ENCODE results near the gene IFITM5.

IFITM5 gene

DNA sequence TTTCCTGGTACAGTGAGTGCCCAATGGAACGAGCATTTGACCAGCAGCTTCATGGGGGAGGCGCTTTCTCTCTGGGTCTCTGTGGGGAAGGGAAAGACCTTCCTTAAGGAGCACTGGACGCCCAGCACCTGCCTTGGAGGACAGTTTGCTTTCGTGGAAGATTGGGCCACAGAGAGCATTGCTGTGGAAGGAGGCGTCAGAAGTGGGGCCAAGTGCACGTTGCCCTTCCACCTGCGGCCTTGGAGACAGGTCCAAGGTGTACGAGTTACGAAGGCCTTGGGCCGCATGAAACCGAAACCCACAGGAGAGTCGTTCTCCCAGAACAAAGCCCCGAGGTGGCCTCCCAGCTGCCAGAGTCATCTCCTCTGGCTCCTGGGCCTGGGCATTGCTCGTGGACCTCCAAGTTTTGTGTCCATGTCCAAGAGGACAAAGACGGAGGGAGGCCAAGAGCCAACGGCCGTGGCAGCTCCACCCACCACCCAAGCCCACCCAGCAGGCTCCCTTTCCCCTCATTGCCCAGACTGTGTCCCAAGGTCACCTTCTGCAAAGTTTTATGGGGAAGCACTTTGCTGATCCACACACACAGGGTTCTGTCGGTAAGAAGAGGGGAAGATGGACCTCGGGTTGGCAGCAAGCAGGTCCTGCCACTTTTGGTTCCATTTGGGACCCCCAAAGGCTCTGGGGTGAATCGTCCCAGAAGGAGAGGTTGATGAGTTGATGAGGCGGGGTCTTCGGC is 27.0 kb downstream of the IFITM5 start:
- TF ChIP-seq, protein P1, sequence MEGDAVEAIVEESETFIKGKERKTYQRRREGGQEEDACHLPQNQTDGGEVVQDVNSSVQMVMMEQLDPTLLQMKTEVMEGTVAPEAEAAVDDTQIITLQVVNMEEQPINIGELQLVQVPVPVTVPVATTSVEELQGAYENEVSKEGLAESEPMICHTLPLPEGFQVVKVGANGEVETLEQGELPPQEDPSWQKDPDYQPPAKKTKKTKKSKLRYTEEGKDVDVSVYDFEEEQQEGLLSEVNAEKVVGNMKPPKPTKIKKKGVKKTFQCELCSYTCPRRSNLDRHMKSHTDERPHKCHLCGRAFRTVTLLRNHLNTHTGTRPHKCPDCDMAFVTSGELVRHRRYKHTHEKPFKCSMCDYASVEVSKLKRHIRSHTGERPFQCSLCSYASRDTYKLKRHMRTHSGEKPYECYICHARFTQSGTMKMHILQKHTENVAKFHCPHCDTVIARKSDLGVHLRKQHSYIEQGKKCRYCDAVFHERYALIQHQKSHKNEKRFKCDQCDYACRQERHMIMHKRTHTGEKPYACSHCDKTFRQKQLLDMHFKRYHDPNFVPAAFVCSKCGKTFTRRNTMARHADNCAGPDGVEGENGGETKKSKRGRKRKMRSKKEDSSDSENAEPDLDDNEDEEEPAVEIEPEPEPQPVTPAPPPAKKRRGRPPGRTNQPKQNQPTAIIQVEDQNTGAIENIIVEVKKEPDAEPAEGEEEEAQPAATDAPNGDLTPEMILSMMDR (IDR thresholded peaks at IDR 0.05) = no peak

DNA sequence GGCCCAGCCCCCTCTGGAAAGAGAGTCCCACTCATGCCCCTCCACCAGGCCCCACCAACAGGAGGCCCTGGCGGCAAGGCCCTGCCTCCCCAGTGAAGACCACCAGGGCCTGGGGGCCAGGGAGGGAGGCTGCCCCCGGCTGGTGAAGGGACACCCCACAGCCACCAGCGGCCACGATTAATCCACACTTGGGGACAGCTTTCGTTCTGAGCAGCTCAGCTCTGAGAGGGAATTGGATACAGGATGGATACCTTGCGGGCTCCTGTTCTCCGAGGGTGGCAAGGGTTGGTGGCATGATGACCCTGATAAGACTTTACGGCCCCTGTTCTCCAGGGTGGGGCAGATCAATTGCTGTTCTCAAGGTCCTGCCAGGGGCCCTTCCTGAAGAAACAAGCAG is 28.0 kb downstream of the IFITM5 start:
- TF ChIP-seq, protein P1 (IDR thresholded peaks at IDR 0.05) = no peak

DNA sequence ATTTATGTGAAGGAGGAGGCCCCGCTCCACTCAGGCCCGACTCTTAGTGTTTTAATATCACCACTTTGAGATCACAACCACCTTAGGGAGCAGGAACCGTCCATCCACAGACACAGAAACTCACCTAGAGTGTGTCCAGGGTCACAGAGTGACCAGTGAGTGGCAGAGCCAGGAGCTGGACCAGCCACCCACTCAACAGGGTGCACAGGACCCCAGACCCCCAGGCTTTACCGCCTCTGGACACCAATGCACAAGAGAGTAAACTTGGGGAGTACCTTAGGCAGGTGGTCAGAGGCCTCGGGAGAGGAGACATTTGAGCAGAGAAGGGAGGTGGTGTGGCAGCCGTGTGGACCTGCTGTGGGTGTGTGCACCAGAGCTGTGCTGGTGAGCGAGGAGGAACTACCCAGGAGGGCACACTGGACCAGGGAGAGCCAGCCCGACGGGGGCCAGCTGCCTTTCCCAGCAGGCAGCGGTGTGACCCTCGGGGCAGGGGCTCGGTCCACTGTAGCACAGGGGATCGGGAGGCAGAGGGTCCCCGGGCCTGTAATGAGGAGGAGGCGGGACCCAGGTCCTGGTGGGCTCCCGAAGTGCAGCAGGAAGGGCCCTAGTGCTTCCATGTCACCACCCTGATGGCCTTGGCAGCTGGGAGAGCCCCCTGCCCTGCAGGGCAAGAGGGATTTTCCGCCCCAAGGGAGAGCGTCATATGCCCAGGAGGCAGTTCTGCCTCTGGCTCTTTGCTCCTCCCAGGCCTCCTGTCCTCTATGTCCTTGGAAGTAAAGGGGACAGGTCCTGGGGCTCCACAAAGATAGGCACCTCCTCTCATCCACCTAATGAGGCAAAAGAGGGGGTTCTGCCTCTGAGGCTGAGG is 28.6 kb downstream of the IFITM5 start:
- TF ChIP-seq, protein P1 (IDR thresholded peaks at IDR 0.05) = no peak

DNA sequence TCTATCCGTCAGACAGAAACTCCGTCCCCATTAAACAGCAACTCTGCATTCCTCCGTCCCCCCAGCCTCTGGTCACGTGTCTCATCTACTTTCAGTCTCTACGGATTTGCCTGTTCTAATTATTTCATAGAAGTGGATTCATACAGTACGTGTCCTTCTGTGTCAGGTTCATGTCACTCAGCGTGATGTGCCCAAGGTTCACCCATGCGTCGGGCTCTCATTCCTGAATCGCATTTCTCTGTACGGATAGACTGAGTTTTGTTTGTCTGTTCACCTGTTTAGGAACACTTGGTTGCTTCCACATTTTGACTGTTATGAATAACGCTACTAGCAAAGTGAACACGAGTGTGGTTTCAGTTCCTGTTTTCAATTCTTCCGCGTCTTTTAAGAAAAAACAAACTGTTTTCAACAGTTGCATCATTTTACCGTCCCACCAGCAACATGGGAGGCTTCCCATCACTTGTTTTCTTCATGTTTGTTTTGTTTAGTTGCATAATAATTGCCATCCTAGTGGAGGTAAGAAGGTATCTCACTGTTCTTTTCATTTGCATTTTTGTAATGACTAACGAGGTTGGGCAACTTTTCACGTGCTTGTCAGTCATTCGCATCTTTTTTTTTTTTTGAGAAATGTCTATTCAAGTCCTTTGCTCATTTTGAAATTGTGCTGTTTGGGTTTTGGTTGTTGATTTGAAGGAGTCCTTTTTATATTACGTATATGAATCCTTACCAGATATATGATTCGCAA is 30.0 kb downstream of the IFITM5 start:
- TF ChIP-seq, protein P1 (IDR thresholded peaks at IDR 0.05) = no peak

DNA sequence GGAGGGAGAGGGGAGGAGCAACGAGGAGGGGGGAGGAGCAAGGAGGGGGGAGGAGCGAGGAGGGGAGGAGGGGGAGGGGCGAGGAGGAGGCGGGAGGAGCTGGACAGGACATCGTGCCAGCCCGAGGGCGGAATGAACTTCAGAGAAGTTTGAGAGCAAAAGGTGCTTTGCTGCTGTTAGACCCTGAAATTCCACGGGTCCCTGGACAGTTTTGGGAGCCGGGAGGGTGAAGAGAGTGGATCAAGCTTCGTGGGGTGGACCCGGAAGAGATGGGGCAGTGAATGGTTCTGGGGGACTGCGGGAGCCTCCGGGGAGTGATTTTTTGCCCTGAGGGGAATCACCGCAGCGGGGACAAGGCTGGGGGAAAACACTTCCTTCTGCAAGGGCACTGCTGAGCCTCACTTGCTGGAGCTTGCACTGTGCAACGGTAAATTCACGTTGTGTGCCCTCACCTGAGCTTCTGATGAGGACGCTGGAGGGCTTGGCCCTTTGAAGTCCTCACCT is 31.8 kb downstream of the IFITM5 start:
- TF ChIP-seq, protein P1 (IDR thresholded peaks at IDR 0.05) = no peak

DNA sequence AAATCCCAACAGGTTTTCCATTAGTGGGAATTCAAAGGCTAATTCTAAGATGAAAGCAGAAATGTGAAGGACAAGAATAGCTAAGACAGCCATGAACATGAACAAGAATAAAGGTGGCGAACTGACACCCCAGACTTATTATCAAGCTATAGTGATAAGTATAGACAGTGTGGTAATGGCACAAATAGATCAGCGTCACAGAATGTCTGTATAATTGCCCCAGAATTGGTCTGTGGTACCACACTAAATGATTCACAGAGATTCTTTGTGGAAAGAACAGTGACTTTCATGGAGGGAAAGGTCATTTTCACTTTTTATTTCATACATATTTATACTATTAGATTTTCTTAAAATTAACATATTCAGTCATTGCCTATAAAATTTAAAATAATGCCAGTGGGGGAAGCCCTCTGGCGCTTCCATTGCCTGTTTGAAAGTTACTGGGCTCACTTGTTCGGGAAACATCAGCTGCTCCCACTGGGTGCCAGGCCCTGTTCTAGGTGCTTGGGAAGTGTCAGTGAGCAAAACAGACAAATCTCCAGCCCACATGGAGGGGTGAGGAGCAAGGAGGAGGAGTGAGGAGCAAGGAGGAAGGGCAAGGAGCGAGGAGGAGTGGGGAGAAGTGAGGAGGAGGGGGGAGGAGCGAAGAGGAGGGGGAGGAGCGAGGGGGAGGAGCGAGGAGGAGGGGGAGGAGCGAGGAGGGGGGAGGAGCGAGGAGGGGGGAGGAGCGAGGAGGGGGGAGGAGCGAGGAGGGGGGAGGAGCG is 32.5 kb downstream of the IFITM5 start:
- TF ChIP-seq, protein P1 (IDR thresholded peaks at IDR 0.05) = no peak

All from LNCAP (cell line).